Renal cortical epithelial cell (primary cell): Measurements from ENCODE around the gene HTRA1. TPM values are rescaled to one million over a fixed set of nuclear protein-coding genes. Genes with fewer than 3 reads are reported as not detected.

Experiments used
- DNase-seq: peaks from one replicate; pipeline ENCODE4 v3.0.0-alpha.2; 2011; ENCODE audit warnings: low read depth
- total RNA-seq: library from RNA; depleted of rRNA; stranded (reverse); fragments of >200 nt; gene quantifications from 2 replicates; pipeline ENCODE4 v1.2.3, GENCODE V29; 2014

The HTRA1 gene
- total RNA-seq = 11.5 and 27.9 TPM in 2 replicates

DNA sequence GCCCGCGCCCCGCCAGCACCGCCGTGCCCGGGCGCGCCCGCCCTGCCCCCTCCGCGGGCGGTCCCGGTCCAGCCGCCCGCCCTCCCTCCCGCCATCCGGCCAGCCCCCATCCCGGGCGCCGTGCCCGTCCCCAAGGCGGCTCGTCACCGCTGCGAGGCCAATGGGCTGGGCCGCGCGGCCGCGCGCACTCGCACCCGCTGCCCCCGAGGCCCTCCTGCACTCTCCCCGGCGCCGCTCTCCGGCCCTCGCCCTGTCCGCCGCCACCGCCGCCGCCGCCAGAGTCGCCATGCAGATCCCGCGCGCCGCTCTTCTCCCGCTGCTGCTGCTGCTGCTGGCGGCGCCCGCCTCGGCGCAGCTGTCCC, at the start of gene HTRA1:
Gene HTRA1 (plus strand): TSS at position 187 of the 362 bp plus-strand sequence. CDS start 100 bp downstream, at position 287.
- DNase-seq = no peak

DNA sequence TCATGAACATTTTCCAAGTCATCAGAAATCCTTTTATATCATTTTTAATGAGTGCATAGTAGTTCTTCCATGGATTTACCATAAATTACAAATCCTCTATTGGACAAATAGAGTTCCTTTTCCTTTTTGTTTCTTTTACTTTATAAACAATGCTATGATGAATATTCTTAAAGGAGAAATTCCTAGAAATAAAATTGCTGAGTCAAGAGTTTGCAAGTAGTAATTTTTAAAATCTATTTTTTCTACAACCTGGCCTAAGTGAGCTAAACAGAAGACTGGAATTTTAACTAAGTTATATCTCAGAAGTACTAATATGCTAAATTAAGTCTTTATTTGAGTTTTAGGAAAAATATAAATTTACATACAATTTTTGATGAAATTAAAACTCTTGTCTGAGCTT, 48.0 kb upstream of the HTRA1 start:
- DNase-seq = no peak

DNA sequence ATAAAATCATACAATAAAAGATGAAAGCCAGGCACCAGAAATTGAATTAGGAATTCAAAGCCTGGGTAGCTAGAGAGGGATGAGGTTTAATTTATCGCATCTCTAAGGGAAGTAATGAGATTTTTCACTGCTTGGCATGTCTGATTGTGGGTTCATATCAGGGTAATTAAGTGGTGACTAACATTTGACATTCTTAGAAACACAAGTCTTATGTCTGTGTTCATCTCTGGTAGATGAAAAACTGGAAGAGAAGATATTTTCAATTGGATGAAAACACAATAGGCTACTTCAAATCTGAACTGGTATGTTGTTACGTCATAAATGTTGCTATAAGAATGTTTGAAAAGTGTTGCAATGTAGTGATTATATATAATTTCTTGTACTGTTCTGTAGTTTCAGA, 43.7 kb upstream of the HTRA1 start:
- peak; percentile 22 for DNase-seq

DNA sequence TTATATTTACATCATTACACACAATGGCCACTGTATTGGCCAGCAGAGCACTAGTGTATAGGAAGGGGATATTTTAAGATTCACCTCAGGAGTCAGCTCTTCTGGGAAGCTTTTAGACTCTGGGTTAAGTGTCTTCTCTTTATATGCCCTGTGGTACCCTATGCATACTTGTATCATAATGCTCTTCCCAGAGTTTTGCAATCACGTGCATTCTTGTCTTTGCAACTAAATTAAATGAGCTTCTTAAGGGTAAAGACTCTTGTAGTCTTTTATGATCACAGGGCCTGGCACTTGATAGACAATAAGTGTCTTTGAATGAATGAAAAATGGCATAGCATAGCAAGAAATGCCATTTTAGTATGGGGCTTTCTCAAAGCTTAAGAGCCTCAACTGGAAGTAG, 42.3 kb upstream of the HTRA1 start:
- no peak for DNase-seq

DNA sequence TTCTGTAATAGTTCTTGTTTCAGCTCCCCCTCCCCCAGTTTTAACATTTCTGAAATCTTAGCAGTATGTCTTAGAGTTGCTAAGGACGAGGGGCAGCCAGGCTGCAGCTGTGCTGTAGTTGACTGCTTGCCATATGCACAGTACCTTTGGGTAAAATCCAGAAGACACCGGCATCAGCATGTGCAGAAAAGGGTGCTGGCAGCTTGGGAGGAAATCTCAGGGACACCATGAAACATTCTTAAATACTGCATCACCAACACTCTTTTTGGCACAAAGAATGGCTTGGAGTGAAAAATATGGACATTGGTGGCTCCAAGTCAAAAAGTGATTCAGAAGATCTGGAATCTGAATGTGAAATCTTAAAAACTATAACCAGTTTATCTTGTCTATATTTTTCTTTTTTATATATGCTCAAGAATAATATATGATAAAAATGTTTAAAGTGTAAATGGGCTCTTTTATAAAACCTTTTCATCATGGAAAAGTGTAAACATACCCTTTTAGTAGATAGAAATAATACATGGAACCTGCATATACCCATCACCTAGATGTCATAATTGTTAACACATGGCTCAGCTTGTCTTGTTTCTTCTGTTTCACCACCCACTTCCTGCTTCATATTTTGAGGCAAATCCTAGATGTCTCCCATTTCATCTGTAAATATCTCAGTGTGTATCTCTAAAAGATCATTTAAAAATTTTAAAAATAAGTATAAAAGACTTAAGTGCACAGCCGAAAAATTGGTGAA, 41.3 kb upstream of the HTRA1 start:
- no peak for DNase-seq

DNA sequence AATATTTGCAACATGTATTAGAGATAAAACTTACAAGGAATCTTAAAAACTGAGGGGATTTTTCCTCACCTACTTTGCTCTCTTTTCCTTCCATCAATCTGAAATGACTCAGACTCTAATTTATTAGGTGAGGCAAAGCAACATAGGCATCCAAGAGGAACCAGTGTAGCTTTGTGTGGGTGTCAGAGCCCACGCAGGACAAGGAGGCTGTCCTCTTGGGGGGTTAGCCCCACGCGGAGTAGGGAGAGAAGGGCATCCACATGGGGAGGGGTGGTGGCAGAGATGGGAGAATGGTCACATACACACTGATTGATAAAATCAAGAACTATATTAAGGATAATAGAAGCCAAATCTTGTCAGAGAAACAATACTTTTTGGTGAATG, 40.7 kb upstream of the HTRA1 start:
- DNase-seq = no peak

DNA sequence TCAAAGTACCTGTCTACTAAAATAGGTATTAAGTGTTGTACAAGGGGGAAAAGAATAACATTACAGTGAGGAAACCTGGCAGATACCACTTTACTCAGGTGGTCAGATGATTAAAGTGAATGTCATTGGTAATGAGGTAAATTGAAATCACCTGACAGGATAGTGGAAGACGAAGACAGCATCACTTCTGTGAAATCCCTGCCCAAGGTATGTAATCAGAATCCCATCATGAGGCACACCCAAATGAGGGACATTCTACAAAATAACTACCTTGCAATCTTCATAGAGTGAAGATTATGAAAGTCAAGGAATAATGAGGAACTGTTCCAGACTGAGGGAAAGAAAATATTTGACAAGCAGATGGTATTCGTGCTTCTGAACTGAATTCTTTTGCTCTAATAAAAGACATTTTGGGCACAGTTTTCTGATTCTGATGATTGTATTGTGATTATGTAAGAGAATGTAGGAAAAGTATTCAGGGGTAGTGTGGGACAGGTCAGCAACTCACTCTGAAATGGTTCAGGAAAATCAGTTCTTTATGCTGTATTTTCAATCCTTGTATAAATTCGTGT, 40.2 kb upstream of the HTRA1 start:
- no peak for DNase-seq

DNA sequence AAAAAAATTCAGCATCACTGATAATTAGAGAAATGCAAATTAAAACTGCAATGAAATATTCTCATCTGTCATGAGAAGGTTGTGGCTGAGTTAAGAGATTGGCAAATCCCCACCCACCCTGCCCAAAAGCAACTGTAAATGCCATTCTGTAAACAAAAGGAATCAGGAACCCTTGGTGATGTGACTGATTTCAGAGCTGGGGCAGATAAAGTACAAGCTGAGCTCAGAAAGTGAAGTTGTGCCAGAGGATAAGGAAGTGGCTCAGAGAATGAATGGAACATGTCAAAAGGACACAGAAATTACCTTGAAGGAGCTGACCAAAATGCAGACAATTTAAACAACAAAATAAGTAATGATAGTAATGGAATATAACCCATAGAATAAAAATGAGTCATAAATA, 39.6 kb upstream of the HTRA1 start:
- DNase-seq = no peak

DNA sequence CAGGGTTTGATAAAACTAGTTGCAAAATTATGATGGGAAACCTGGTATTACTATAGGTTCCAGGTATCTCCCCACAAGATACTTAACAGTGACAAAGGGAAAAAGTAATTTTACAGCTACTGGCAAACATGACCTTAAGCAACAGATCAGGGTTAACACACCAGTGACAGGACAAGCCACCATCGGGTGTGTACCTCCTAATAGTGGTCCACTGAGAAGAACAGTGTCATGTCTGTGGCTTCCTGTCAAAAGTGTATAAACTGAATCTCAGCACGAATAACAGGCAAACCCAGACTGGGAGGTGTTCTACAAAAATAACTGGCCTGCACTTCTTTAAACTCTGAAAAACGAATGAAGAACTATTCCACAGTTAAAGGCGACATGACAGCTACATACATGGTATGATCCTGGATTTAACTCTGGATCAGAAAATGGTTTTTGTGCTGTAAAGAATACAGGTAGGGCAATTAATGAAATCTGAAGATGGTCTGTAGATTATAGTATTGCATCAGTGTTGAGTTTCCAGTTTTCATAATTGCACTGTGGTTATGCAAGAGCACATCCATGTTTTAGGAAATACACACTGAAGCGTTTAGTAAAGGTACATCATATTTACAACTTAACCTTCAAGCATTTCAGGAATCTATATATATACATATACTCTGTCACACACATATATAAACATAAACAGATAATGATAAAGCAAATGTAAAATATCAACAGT, 38.9 kb upstream of the HTRA1 start:
- no peak for DNase-seq

DNA sequence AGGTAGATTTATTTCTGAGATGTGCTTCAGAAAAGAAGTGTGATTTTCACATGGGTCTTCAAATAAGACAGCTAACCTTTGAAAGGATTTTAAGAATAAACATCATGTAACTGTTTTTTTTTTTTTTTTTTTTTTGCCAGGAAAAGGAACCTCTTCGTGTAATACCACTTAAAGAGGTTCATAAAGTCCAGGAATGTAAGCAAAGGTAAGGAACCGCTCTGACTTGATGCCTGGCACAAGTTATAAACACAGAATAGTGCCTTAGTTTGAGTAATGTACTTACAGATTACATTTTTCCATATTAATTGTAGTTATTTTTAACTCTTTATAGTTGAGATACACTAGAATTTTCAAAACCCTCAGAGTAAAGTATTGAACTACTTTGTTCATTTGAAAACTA, 37.3 kb upstream of the HTRA1 start:
- no peak for DNase-seq

DNA sequence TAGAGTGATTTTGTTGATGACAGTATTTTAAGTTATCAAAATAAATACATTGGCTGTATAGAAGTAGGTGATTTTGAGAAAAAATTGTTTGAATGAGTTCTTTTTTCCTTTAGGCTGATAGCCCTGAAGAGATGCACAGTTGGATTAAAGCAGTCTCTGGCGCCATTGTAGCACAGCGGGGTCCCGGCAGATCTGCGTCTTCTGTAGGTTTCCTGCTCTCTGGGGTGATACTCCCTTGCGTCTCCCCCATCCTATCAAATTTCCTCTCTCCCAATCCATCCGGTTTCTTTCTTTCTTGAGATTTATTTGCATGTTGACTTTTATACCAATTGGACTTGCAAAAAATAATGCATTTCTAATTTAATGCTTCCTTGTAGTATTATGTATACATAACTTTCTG, 34.5 kb upstream of the HTRA1 start:
- no peak for DNase-seq

DNA sequence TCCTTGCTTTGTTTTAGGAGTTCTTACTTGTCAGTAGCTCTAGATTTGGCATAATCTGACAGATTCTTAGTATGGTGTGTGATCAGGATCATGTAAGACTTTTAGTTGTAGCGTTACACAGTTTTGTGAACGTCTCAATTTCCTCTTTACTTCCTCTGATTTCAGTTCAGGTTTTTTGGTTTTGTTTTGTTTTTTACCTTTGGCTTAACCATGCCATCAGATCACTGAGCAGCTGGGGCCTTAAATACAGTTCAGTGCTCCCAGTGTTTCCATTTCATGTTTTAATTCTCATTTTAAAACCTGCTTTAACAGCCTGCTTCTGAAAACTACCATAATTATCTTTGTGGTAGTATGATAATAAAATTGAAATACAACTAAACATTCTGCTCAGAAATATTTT, 34.1 kb upstream of the HTRA1 start:
- DNase-seq = no peak

DNA sequence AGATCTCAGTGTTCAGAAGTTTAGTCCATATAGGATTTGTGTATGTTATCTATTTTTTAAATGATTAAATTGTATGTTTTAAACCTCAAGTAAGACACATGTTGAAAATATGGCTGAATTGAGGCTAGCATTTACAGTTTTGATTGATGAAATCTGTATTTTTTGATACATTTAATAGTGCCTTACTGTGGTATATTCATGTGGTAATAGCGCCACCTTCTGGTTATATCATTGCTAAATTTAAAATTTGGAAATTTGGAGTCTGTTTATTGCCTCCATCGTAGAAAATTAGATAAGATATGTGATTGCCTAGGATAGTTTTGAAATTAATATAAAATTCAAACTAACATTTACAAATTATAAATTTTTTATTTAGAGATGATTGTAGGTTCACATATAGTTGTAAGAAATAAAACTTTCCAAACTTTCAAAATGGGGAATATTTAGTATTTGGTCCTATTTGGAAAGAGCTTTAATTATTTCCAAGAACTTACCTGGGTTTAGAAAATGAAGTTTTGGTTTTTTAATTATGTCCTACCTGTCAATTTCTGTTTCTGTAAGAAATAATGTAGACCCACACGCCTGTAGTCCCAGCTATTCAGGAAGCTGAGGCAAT, 26.0 kb upstream of the HTRA1 start:
- DNase-seq = peak; percentile 34

DNA sequence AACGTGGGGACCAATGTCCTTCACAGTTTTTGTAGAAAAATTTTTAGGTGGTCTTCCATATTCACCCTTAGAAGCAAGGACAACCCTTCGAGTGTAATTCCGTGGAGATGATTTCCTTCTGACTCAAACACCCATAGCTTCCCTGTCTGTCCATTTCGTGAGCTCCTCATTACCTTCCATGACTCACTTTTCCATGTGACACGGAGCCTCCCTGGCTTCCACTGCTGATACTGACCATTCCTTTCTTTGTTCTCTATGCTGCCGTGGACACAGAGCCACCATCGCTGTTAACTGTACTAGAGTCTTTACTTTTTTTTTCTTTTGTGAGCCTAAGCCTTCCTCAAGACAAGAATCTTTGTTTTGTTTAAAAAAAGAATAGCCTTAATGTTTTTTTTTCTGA, 19.4 kb upstream of the HTRA1 start:
- DNase-seq = peak; percentile 80

DNA sequence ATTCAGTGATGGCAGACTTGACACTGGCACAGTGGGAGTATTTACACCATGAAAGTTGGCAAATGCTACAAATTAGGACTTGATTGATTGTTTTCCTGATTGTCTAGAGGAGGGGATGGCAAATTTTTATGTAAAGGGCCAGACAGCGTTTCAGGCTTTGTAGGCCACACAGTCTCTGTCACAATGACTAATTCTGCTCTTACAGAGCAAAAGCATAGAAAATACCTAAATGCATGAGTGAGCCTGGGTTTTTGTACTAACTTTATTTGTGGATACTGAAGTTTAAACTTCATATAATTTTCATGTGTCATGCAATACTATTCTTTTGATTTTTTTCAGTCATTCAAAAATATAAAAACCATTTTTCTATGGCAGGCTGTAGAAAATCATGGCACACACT, 15.9 kb upstream of the HTRA1 start:
- peak; percentile 31 for DNase-seq

DNA sequence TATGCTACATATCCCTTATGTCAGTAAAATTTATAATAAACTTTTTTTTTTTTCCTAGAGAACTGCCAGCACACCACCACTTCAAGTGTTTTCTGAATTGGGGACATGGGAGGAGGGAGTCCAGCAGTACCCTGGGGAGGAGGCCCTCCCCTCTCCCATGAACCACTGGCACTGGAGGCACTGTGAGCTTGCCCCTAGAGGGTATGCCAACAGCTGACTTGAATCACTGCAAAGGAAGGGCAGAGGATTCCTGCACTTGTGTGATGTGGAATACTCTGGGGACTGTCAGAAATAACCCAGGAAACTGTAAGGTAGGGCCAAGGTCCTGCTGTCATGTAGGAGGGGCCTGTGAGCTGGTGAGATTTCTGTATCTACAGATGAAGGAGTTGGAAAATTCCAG, 15.4 kb upstream of the HTRA1 start:
- no peak for DNase-seq

DNA sequence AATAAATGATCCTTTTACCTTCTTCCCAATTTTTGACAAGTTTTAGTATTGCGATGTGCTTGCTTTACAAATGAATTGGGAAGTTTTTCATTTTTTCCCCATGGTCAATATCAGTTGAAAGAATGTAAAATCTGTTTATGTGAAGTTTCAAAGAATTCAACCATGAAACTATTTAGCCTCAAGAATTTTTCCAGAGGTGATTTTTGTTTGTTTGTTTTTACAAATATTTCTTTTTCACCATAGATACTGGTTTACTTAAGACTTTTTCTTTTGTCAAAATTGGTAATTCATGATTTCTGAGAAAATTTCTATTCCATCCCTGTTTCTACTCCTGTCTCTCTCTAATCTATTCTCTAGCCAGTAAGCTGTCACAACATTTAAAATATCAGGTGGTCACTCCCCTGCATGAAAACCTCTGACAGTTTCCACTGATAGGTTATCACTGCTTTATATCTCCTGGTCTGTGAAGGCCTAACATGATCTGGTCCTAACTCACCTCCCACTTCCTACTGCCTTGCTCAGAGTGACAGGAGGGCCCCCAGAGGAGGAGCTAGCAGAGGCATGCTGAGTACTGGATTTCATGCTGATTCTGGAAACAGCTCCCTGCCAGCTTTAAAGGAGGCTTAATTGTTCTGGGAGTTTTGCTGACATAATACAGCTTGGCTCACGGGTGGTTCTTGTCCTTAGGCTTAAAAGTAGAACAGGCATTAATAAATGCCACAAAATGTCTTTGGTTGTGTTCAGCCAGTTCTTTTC, 14.5 kb upstream of the HTRA1 start:
- DNase-seq = peak; percentile 48

DNA sequence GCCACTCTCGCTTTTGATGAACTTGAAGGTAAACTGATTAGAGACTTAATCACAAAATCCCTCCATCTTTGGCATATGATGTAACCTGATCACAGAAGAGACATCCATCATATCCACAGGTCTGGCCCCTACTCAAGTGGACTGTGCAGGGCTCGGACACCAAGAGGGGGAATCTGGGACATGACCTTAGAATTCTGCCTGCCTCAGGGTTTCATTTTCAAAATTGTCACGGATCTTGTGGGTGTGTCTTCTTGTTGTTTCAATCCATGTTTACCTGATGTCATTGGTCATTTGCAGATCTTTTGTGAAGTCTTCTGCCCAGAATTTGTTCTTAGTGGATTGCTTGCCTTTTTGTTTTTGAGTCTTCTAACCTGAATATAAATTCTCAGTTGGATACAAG, 12.8 kb upstream of the HTRA1 start:
- no peak for DNase-seq

DNA sequence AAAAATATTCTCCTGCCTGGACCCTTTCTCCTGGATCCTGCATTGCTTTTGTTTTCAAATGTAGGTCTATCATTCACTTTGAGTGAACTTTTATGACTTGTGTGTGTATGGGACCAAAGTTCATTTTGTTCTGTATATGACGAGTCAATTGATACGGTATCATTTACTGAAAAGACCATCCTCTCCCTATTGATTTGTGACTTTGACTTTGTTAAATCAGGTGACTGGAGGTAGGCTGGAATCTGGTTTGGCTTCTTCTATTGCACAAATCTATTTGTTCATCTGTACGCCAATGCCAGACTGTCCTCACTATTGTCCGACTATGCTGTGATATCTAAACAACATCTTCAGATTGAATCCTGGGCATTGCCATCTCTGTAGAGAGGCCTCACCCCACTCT, 12.2 kb upstream of the HTRA1 start:
- DNase-seq = no peak

DNA sequence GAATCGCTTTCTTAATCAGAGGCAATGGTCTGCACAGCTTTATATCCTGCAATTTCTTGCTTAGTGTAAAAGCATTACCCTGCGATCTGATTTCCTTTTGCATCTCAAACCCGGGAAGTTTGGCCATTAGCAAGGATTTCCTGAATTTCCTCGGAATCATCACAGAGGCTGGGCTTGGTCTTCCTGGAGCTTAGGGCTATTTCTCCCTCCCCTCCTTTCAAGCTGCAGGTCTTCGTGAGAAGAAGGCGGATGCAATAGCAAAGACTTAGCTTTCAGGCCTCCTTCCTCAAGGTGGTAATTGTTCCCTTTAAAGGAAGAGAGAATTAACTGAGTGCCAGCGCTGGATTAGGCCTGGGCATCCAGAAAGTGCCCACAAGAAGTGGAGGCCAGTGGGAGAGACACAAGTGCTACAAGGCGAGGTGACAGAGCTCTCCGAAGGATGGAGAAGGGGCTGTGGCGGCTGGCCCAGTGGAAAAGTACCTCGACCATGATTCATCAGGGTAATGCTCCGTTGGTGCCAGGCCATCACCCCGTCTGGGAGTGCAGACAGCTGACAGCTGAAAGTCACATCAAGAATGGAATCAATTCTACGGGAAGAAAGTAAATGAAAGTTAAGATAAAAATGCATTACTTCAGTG, 10.9 kb upstream of the HTRA1 start:
- DNase-seq = no peak

DNA sequence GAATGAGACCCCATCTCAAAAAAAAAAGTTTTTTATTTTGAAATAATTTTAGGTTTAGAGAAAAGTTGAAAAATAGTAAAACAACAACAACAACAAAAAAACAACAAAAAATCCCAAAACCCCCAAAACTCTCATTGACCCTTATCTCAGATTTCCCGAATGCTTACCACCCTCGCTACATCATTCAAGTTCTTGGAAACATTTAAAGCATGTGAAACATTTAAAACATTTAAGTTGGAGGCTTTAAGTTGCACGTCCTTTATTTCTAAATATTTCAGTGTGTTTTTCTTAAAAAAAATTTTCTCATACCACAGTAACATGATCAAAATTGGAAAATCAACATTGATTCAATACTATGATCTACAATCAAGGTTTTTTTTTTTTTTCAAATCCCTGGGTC, 7.3 kb upstream of the HTRA1 start:
- DNase-seq = no peak

DNA sequence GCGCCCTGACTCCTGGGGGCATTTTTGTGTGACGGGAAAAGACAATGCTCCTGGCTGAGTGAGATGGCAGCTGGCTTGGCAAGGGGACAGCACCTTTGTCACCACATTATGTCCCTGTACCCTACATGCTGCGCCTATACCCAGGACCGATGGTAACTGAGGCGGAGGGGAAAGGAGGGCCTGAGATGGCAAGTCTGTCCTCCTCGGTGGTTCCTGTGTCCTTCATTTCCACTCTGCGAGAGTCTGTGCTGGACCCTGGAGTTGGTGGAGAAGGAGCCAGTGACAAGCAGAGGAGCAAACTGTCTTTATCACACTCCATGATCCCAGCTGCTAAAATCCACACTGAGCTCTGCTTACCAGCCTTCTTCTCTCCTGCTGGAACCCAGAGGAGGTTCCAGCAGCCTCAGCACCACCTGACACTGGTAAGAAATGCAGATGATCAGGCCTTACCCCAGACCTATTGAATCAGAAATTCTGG, 6.7 kb upstream of the HTRA1 start, which contains the start of gene ARMS2:
Gene ARMS2 (plus strand): TSS at position 51 of the 478 bp plus-strand sequence. CDS start 75 bp downstream, at position 126.
- DNase-seq = no peak
